Measurements from ENCODE around the gene MYDGF.

Gene MYDGF

GRCh38 chr19:4609878-4610511 is 60.1 kb downstream of the MYDGF start:
- TF ChIP-seq POLR2AphosphoS5 (IDR thresholded peaks at IDR 0.05; ENCODE audit: low read depth, low read length) (no peak), POLR2A (IDR thresholded peaks at IDR 0.05; ENCODE audit: low read depth, low read length) (no peak), TAF1 (IDR thresholded peaks at IDR 0.05; ENCODE audit: borderline replicate concordance, low read depth, low read length) (no peak)
- FAIRE-seq (peak; percentile 38), DNase-seq (ENCODE audit: insufficient read length) (no peak)
